SK-N-SH (cell line): Measurements from ENCODE around the gene TIAM1. TPM values are rescaled to one million over a fixed set of nuclear protein-coding genes. Genes with fewer than 3 reads are reported as not detected.

ENCODE experiments used
- CTCF ChIA-PET: fragments of 300-600, 350-600 bp; formaldehyde crosslinking; extraction: SDS; loops from one replicate; lab custom pipeline; 2021; lab: Yijun Ruan, JAX
- POLR2A ChIA-PET: fragments of 350-600 bp; sonication (Branson Sonifier 250); formaldehyde crosslinking; extraction: SDS; loops from one replicate; lab custom pipeline; 2020; ENCODE audit warnings: antibody characterized with exemption, inconsistent platforms; lab: Yijun Ruan, JAX
- DNase-seq: peaks from one replicate; pipeline ENCODE4 v3.0.0; 2012
- H2AFZ ChIP-seq: fragments of 200-600 bp; sonication (generic); 2 replicates; pipeline ENCODE4 v1.8.1; 2016; ENCODE audit warnings: antibody characterized with exemption, mild to moderate bottlenecking, low read depth
- H3F3A ChIP-seq: fragments of 200-600 bp; sonication (generic); replicated peaks from 2 replicates; pipeline ENCODE3; 2016; ENCODE audit warnings: antibody characterized with exemption, mild to moderate bottlenecking; ENCODE audit not compliant: insufficient read depth
- H3K27ac ChIP-seq, 2 experiments: fragments of 200-500 bp in 1 of 2; fragments of 200-600 bp in 1 of 2; sonication (Bioruptor generic) in 1 of 2; sonication (generic), shearing (Covaris generic) in 1 of 2; 2 replicates each; pipeline versions ENCODE4 v1.5.1 to v1.6.1; 2014 to 2016; ENCODE audit warnings: low read depth in 2 of 2, inconsistent platforms in 1 of 2, low read length in 1 of 2, mild to moderate bottlenecking in 1 of 2, mixed read lengths in 1 of 2
- H3K27me3 ChIP-seq: fragments of 200-600 bp; sonication (generic), shearing (Covaris generic); 2 replicates; pipeline ENCODE4 v1.6.1; 2016; ENCODE audit warnings: mixed run types; ENCODE audit not compliant: insufficient read depth
- H3K36me3 ChIP-seq, 2 experiments: fragments of 200-500 bp in 1 of 2; fragments of 200-600 bp in 1 of 2; sonication (Bioruptor generic) in 1 of 2; sonication (generic) in 1 of 2; replicated peaks in 1 of 2; 2 replicates each; pipeline versions ENCODE3 to v1.5.1; 2014 to 2016; ENCODE audit warnings: low read length in 1 of 2, mild to moderate bottlenecking in 1 of 2; ENCODE audit not compliant: insufficient read depth in 2 of 2, control insufficient read depth in 1 of 2
- H3K4me1 ChIP-seq, 2 experiments: fragments of 200-500 bp in 1 of 2; fragments of 200-600 bp in 1 of 2; sonication (Bioruptor generic) in 1 of 2; sonication (generic), shearing (Covaris generic) in 1 of 2; 2 replicates each; pipeline versions ENCODE4 v1.5.1 to v1.6.1; 2014 to 2016; ENCODE audit warnings: low read depth in 1 of 2, low read length in 1 of 2, mixed run types in 1 of 2; ENCODE audit not compliant: insufficient read depth in 2 of 2, control insufficient read depth in 1 of 2
- H3K4me2 ChIP-seq: fragments of 200-600 bp; sonication (generic), shearing (Covaris generic); 2 replicates; pipeline ENCODE4 v1.6.1; 2017; ENCODE audit warnings: mixed run types
- H3K4me3 ChIP-seq, 2 experiments: fragments of 200-500 bp in 1 of 2; fragments of 200-600 bp in 1 of 2; sonication (Bioruptor generic) in 1 of 2; sonication (generic), shearing (Covaris generic) in 1 of 2; 2 replicates each; pipeline versions ENCODE4 v1.5.1 to v1.8.1; 2014 to 2016; ENCODE audit warnings: low read depth in 2 of 2, inconsistent platforms in 1 of 2, low read length in 1 of 2, mild to moderate bottlenecking in 1 of 2, mixed read lengths in 1 of 2, moderate library complexity in 1 of 2
- H3K79me2 ChIP-seq: fragments of 200-600 bp; sonication (generic); 2 replicates; pipeline ENCODE4 v1.8.1; 2017; ENCODE audit warnings: mild to moderate bottlenecking; ENCODE audit not compliant: insufficient read depth
- H3K9ac ChIP-seq: fragments of 200-600 bp; sonication (generic); 2 replicates; pipeline ENCODE4 v1.6.1; 2017; ENCODE audit warnings: mixed run types
- H3K9me2 ChIP-seq: fragments of 200-600 bp; sonication (generic); 2 replicates; pipeline ENCODE4 v1.6.1; 2017; ENCODE audit warnings: mixed run types
- H3K9me3 ChIP-seq: fragments of 200-600 bp; sonication (generic); 2 replicates; pipeline ENCODE4 v1.6.1; 2017; ENCODE audit warnings: mixed run types, mild to moderate bottlenecking, moderate library complexity
- H4K20me1 ChIP-seq: fragments of 200-600 bp; sonication (generic); 2 replicates; pipeline ENCODE4 v1.6.1; 2017; ENCODE audit warnings: mild to moderate bottlenecking, mixed run types; ENCODE audit not compliant: insufficient read depth
- CTCF ChIP-seq: fragments of 200-600 bp; sonication (generic); IDR thresholded peaks from 2 replicates; pipeline ENCODE4 v1.6.1; 2017; ENCODE audit warnings: antibody characterized with exemption, mild to moderate bottlenecking, moderate library complexity
- EP300 ChIP-seq, 2 experiments: IDR thresholded peaks; 2 replicates each; pipeline versions ENCODE4 v1.4.0 to v1.6.1; 2012; ENCODE audit warnings: borderline replicate concordance in 1 of 2, low read depth in 1 of 2, low read length in 1 of 2
- EZH2phosphoT487 ChIP-seq: fragments of 200-600 bp; sonication (generic); IDR thresholded peaks from 2 replicates; pipeline ENCODE4 v1.6.1; 2017; ENCODE audit warnings: low read depth, mixed run types, mild to moderate bottlenecking, antibody characterized with exemption, moderate library complexity, borderline replicate concordance
- FOSL2 ChIP-seq: IDR thresholded peaks from 2 replicates; pipeline ENCODE4 v1.4.0; 2012; ENCODE audit warnings: low read depth, mild to moderate bottlenecking, moderate library complexity, borderline replicate concordance
- FOXM1 ChIP-seq: IDR thresholded peaks from 2 replicates; pipeline ENCODE4 v1.4.0; 2012; ENCODE audit warnings: low read depth, mild to moderate bottlenecking
- GABPA ChIP-seq: IDR thresholded peaks from 2 replicates; pipeline ENCODE4 v1.4.0; 2012; ENCODE audit warnings: low read depth, mild to moderate bottlenecking
- MAX ChIP-seq: IDR thresholded peaks from 2 replicates; pipeline ENCODE4 v1.4.0; 2012; ENCODE audit warnings: low read depth
- MEF2A ChIP-seq: IDR thresholded peaks from 2 replicates; pipeline ENCODE4 v1.4.0; 2012; ENCODE audit warnings: low read depth, borderline replicate concordance
- MXI1 ChIP-seq: IDR thresholded peaks from 2 replicates; pipeline ENCODE4 v1.6.1; 2012; ENCODE audit warnings: mild to moderate bottlenecking, low read depth, low read length, improper control_type of control experiment
- POLR2AphosphoS5 ChIP-seq: IDR thresholded peaks from 2 replicates; pipeline ENCODE4 v1.6.1; 2012; ENCODE audit warnings: low read depth, low read length
- RXRA ChIP-seq: IDR thresholded peaks from 2 replicates; pipeline ENCODE4 v1.4.0; 2012; ENCODE audit warnings: low read depth, mild to moderate bottlenecking, borderline replicate concordance
- SMC3 ChIP-seq: IDR thresholded peaks from 2 replicates; pipeline ENCODE4 v1.6.1; 2012; ENCODE audit warnings: low read depth, low read length, improper control_type of control experiment
- TCF12 ChIP-seq: IDR thresholded peaks from 2 replicates; pipeline ENCODE4 v1.4.0; 2012
- USF2 ChIP-seq: fragments of 150-350 bp; IDR thresholded peaks from 2 replicates; pipeline ENCODE4 v1.6.1; 2017; ENCODE audit warnings: antibody characterized with exemption, low read length, low read depth, borderline replicate concordance
- ZBTB33 ChIP-seq: IDR thresholded peaks from 2 replicates; pipeline ENCODE4 v1.4.0; 2012; ENCODE audit warnings: low read depth, borderline replicate concordance
- WGBS: methylation state at CpG from one replicate; pipeline ENCODE4 v1.1.6; 2017; ENCODE audit warnings: low lambda C conversion rate; 5-methylcytosine and 5-hydroxymethylcytosine counted together
- polyA plus RNA-seq, 3 experiments: library from polyadenylated mRNA; depleted of rRNA; stranded (reverse); fragments of >200 nt; gene quantifications; 2 replicates each; pipeline ENCODE4 v1.2.3, GENCODE V29; 2012

The TIAM1 gene
- polyA plus RNA-seq, 1 of the 3 experiments (the other 2 are of a cell fraction): 1.7 TPM

- H3K9ac ChIP-seq: no peak overlapping the region
- H2AFZ ChIP-seq: no peak overlapping the region
- H4K20me1 ChIP-seq: no peaks in the 10 kb centered on the region
- no peak overlapping the region for H3K4me3 ChIP-seq
- H3K9me2 ChIP-seq: no peaks in the 10 kb centered on the region
- DNase-seq: no peak
- H3K36me3 ChIP-seq: no peaks in the 10 kb centered on the region
- CTCF ChIA-PET: interaction anchor here (0.7 to 2.8 kb wide), 6 partner anchors 36 to 409 kb away, joined by 3 to 26 read pairs (median 4); no protein-coding TSS in a partner anchor
- WGBS: 70% methylated on average over 5 of the region's 5 CpGs
- no peak overlapping the region for H3K27ac ChIP-seq
- peaks cover 0 to 4% of the 10 kb centered on the region in 2 experiments; a peak in 1 of 4 replicates for H3K4me1 ChIP-seq
- no peak for TF ChIP-seq MXI1
- TF ChIP-seq RXRA: no peak
- TF ChIP-seq EZH2phosphoT487: no peak
- TF ChIP-seq SMC3: no peak
- no peak for TF ChIP-seq USF2
- TF ChIP-seq TCF12: no peak
- no peak for TF ChIP-seq MAX
- TF ChIP-seq POLR2AphosphoS5: no peak
- no peak for TF ChIP-seq FOSL2
- no peak for TF ChIP-seq GABPA
- no peak for TF ChIP-seq EP300 (IDR thresholded peaks at IDR 0.05; ENCODE audit: borderline replicate concordance in 1 of 2, low read depth in 1 of 2, low read length in 1 of 2)
- no peak for TF ChIP-seq MEF2A
- no peak for TF ChIP-seq CTCF
- TF ChIP-seq FOXM1: no peak
- no peak for TF ChIP-seq ZBTB33
- no peak overlapping the region for H3K4me2 ChIP-seq
- POLR2A ChIA-PET: no interaction called here
- no peaks in the 10 kb centered on the region for H3K27me3 ChIP-seq
- no peaks in the 10 kb centered on the region for H3K9me3 ChIP-seq
- no peaks in the 10 kb centered on the region for H3K79me2 ChIP-seq
- H3F3A ChIP-seq: no peaks in the 10 kb centered on the region
Measured at GRCh38 chr21:31195334-31196015, 148.6 kb downstream of the TIAM1 start.
